ENCODE measurements around the gene IL3. TPM values are rescaled to one million over a fixed set of nuclear protein-coding genes. Genes with fewer than 3 reads are reported as not detected.

The IL3 gene
- total and polyA plus RNA-seq, 2 experiments from 2014 or later = not detected

- no peak for TF ChIP-seq EZH2 (IDR thresholded peaks at IDR 0.05; ENCODE audit: low read depth, unreplicated experiment)
- no peak for TF ChIP-seq ZNF462 (CRISPR knock-in tag; IDR thresholded peaks at IDR 0.05)
- no peak for TF ChIP-seq STAT1 (IDR thresholded peaks at IDR 0.05; ENCODE audit: unreplicated experiment)
Measured at GRCh38 chr5:132064140-132064539, 3.7 kb downstream of the IL3 start (continued).

- no peak overlapping the region for H3K4me3 Mint-ChIP-seq
- no peaks in the 10 kb centered on the region for H3K36me3 ChIP-seq (ENCODE audit: insufficient read depth)
- peaks cover 8% of the 10 kb centered on the region for H3K4me1 Mint-ChIP-seq
- H4K20me1 ChIP-seq (replicated peaks; ENCODE audit: insufficient read depth) = no peaks in the 10 kb centered on the region
- no peaks in the 10 kb centered on the region; the same call in 1 of the 2 replicates for H3K9me2 ChIP-seq (ENCODE audit: insufficient read depth)
- no peaks in the 10 kb centered on the region; the same call in 2 of the 3 replicates for H3K36me3 Mint-ChIP-seq (ENCODE audit: low read depth)
- no peak overlapping the region for H3K4me2 ChIP-seq
- H3K27me3 Mint-ChIP-seq (ENCODE audit: insufficient read depth, low read depth, poor library complexity) = peaks cover 8% of the 10 kb centered on the region
- H3K4me3 ChIP-seq = no peak overlapping the region
- ATAC-seq (peak; percentile 89), DNase-seq (ENCODE audit: low spot score) (peak; percentile 89)
- no peaks in the 10 kb centered on the region for H3K4me1 ChIP-seq (ENCODE audit: insufficient read depth)
- peak overlapping the region; percentile 88 for H2AFZ ChIP-seq
- H3K27ac Mint-ChIP-seq = no peak overlapping the region
- no peaks in the 10 kb centered on the region for H3F3A ChIP-seq (replicated peaks; ENCODE audit: low read depth)
- TF ChIP-seq EZH2phosphoT487 (IDR thresholded peaks at IDR 0.05; ENCODE audit: unreplicated experiment) (no peak), CTCF (conservative IDR thresholded peaks at IDR 0.05; ENCODE audit: low read depth in 2 of 2) (peak; percentile 85 to 94)
- no peaks in the 10 kb centered on the region for H3K79me2 ChIP-seq (replicated peaks; ENCODE audit: insufficient read depth)
- H3K27ac ChIP-seq (ENCODE audit: low read depth) = no peak overlapping the region
- no peaks in the 10 kb centered on the region; the same call in 2 of the 3 replicates for H3K9me3 Mint-ChIP-seq
- H3K27me3 ChIP-seq (ENCODE audit: insufficient read depth) = no peaks in the 10 kb centered on the region
Measured at GRCh38 chr5:132064738-132065331, 4.4 kb downstream of the IL3 start.

All from GM23338 (cell line).